ENCODE data around the gene FAM90A1.
"Not testable (repeated sequence)": the region's sequence is repeated elsewhere in the genome, so short reads cannot be mapped to it uniquely, and the experiment has no call there.

FAM90A1 gene

GRCh38 chr12:8226992-8227731, at the start of gene FAM90A1:
Gene FAM90A1 (minus strand): TSS chr12:8227618. CDS start chr12:8224832, 2,786 bp downstream.
- not testable (repeated sequence) for DNase-seq

- DNase-seq: not testable (repeated sequence)
Measured at GRCh38 chr12:8276397-8276796, 49.0 kb upstream of the FAM90A1 start.

GRCh38 chr12:8266706-8267105, 39.3 kb upstream of the FAM90A1 start:
- not testable (repeated sequence) for DNase-seq

- DNase-seq: not testable (repeated sequence)
Measured at GRCh38 chr12:8264236-8264635, 36.8 kb upstream of the FAM90A1 start.

GRCh38 chr12:8261111-8261554, 33.7 kb upstream of the FAM90A1 start:
- not testable (repeated sequence) for DNase-seq

- DNase-seq: not testable (repeated sequence)
Measured at GRCh38 chr12:8256356-8256755, 28.9 kb upstream of the FAM90A1 start.

- not testable (repeated sequence) for DNase-seq
Measured at GRCh38 chr12:8254705-8255104, 27.3 kb upstream of the FAM90A1 start.

GRCh38 chr12:8252056-8252818, 24.8 kb upstream of the FAM90A1 start:
- not testable (repeated sequence) for DNase-seq

GRCh38 chr12:8251616-8252015, 24.2 kb upstream of the FAM90A1 start:
- not testable (repeated sequence) for DNase-seq

- DNase-seq: not testable (repeated sequence)
Measured at GRCh38 chr12:8246941-8247535, 19.6 kb upstream of the FAM90A1 start.

GRCh38 chr12:8243682-8244161, 16.3 kb upstream of the FAM90A1 start:
- not testable (repeated sequence) for DNase-seq

- DNase-seq: peak; percentile 100
Measured at GRCh38 chr12:8242880-8243681, 15.7 kb upstream of the FAM90A1 start.

GRCh38 chr12:8242622-8242879, 15.1 kb upstream of the FAM90A1 start:
- DNase-seq: peak; percentile 3

- DNase-seq: peak; percentile 5
Measured at GRCh38 chr12:8241917-8242621, 14.7 kb upstream of the FAM90A1 start.

- not testable (repeated sequence) for DNase-seq
Measured at GRCh38 chr12:8240340-8241114, 13.1 kb upstream of the FAM90A1 start.

- not testable (repeated sequence) for DNase-seq
Measured at GRCh38 chr12:8237031-8237430, 9.6 kb upstream of the FAM90A1 start.

GRCh38 chr12:8235316-8236157, 8.1 kb upstream of the FAM90A1 start:
- not testable (repeated sequence) for DNase-seq

- not testable (repeated sequence) for DNase-seq
Measured at GRCh38 chr12:8234746-8235145, 7.3 kb upstream of the FAM90A1 start.

GRCh38 chr12:8233935-8234495, 6.6 kb upstream of the FAM90A1 start:
- not testable (repeated sequence) for DNase-seq

Data from activated T-cell treated with anti-CD3 and anti-CD28 coated beads for 4 hours (primary cell).